HL-60 (cell line): ENCODE data around the gene AQP12B.
"Not testable (repeated sequence)": the region's sequence is repeated elsewhere in the genome, so short reads cannot be mapped to it uniquely, and the experiment has no call there.

Source experiments
- CTCF ChIP-seq: IDR thresholded peaks from one replicate; pipeline ENCODE4 v1.5.1; 2011; ENCODE audit warnings: low read length, control low read depth, inconsistent platforms; ENCODE audit not compliant: insufficient read depth
- SPI1 ChIP-seq: IDR thresholded peaks from 2 replicates; pipeline ENCODE4 v1.6.1; 2012; ENCODE audit warnings: low read depth, mild to moderate bottlenecking, borderline replicate concordance

- TF ChIP-seq CTCF, SPI1: not testable (repeated sequence)
Measured at GRCh38 chr2:240692583-240693561, 10.2 kb upstream of the AQP12B start.
